Left ventricle myocardium inferior (tissue), 1 donor: Measurements from ENCODE around the gene NUDCD2. TPM values are rescaled to one million over a fixed set of nuclear protein-coding genes. Genes with fewer than 3 reads are reported as not detected.
"Not testable (repeated sequence)": the region's sequence is repeated elsewhere in the genome, so short reads cannot be mapped to it uniquely, and the experiment has no call there.

Source experiments
- DNase-seq: peaks from one replicate; pipeline ENCODE4 v3.0.0-alpha.2; 2020
- H3K27ac ChIP-seq: fragments of 200-600 bp; replicated peaks from 2 replicates; pipeline ENCODE4 v1.8.0; 2021
- H3K27me3 ChIP-seq: fragments of 200-600 bp; 2 replicates; pipeline ENCODE4 v1.8.0; 2021; ENCODE audit warnings: low read depth
- H3K36me3 ChIP-seq: fragments of 200-600 bp; 2 replicates; pipeline ENCODE4 v1.8.0; 2021
- H3K4me1 ChIP-seq: fragments of 200-600 bp; 2 replicates; pipeline ENCODE4 v1.8.0; 2021
- H3K4me3 ChIP-seq: fragments of 200-600 bp; 2 replicates; pipeline ENCODE4 v1.8.0; 2021; ENCODE audit warnings: mild to moderate bottlenecking, moderate library complexity
- H3K9me3 ChIP-seq: fragments of 200-600 bp; replicated peaks from 2 replicates; pipeline ENCODE4 v1.8.0; 2021
- intact Hi-C: fragments of 100-400 bp; cut with micrococcal nuclease; formaldehyde crosslinking; loops from one replicate; pipeline ENCODE4 v1.11.0; 2022
- total RNA-seq: library from RNA; stranded (reverse); fragmentation: NEBNext Ultra II Directional; extraction: Animal tissue kit (Norgen Biotek cat#: 25700); gene quantifications from one replicate; pipeline ENCODE4 v1.2.1, GENCODE V29; 2021
- TF ChIP-seq, protein P1 (sequence below): fragments of 200-600 bp; IDR thresholded peaks from 2 replicates; pipeline ENCODE4 v1.8.0; 2021; ENCODE audit warnings: antibody characterized with exemption, mild to moderate bottlenecking, borderline replicate concordance
- donor health status: DM: no; HTN: yes; CAD: no; lungs with severe emphysema.

NUDCD2 gene
- total RNA-seq, 1 donor from 2014 or later = 13.0 TPM

DNA sequence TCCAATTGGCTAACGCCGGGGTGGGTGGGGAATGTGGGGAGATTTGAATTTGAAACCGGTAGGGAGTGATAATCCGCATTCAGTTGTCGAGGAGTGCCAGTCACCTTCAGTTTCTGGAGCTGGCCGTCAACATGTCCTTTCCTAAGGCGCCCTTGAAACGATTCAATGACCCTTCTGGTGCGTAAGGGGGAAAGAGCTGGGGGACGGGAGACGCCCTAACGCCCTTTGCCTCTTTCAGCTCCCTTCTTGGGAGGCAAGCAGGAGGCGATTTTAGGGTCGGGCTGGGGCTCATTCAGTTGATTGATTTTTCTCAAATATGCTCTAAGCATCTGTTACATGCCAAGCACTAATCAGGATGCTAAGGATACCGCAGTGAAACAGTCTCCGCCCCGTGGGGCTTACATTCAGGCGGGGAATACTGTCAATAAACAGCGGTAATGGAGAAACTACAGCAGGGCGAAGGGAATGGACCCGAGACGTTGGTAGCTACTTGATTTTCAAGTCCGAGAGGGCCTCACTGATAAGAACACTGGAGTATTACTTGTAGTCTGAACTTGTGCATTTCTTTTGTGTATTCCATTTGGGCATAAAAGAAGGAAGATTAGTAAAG, 765 bp upstream of the NUDCD2 start, which contains the start of gene HMMR:
HMMR (plus strand) TSS at position 71 of the 610 bp plus-strand sequence; CDS start at position 132, 61 bp downstream.
- TF ChIP-seq, protein P1, sequence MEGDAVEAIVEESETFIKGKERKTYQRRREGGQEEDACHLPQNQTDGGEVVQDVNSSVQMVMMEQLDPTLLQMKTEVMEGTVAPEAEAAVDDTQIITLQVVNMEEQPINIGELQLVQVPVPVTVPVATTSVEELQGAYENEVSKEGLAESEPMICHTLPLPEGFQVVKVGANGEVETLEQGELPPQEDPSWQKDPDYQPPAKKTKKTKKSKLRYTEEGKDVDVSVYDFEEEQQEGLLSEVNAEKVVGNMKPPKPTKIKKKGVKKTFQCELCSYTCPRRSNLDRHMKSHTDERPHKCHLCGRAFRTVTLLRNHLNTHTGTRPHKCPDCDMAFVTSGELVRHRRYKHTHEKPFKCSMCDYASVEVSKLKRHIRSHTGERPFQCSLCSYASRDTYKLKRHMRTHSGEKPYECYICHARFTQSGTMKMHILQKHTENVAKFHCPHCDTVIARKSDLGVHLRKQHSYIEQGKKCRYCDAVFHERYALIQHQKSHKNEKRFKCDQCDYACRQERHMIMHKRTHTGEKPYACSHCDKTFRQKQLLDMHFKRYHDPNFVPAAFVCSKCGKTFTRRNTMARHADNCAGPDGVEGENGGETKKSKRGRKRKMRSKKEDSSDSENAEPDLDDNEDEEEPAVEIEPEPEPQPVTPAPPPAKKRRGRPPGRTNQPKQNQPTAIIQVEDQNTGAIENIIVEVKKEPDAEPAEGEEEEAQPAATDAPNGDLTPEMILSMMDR = no peak
- peaks cover 8% of the 10 kb centered on the region for H3K36me3 ChIP-seq
- DNase-seq = no peak
- H3K9me3 ChIP-seq = no peaks in the 10 kb centered on the region
- peaks cover 40% of the 10 kb centered on the region for H3K4me1 ChIP-seq
- H3K4me3 ChIP-seq = peak within 1 kb of the TSS; percentile 89
- intact Hi-C loops = no loop called here
- H3K27me3 ChIP-seq = no peaks in the 10 kb centered on the region
- peak within 1 kb of the TSS; percentile 98 for H3K27ac ChIP-seq

DNA sequence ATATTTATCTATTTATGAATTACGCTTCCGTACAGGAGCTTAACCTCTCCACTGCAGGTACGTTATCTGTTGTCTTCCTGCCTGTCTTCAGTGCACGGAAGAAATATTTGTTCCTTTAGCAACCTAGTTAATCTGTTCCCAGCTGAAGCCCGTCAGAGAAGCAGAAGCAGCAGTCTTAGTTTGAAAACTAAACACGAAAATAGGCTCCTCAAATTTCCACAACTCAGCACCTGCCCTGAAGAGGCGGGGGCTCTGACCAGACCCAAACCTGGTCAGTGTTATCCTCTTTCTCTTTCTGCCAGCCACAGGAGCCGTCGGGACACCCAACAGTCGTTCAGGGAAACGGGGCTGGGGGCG, 462 bp downstream of the NUDCD2 start:
- Histone ChIP-seq H3K36me3 (peaks cover 17% of the 10 kb centered on the region), H3K4me1 (peaks cover 40% of the 10 kb centered on the region), H3K27me3 (no peaks in the 10 kb centered on the region), H3K4me3 (peak overlapping the region; percentile 89), H3K9me3 (no peaks in the 10 kb centered on the region), H3K27ac (peak overlapping the region; percentile 98)
- TF ChIP-seq, protein P1 = no peak
- DNase-seq = no peak
- intact Hi-C loops = no loop called here

GRCh38 chr5:163458778-163459385, 1.0 kb downstream of the NUDCD2 start:
- peak overlapping the region; percentile 98 for H3K27ac ChIP-seq
- TF ChIP-seq, protein P1 = no peak
- no peaks in the 10 kb centered on the region for H3K9me3 ChIP-seq
- peaks cover 22% of the 10 kb centered on the region for H3K36me3 ChIP-seq
- intact Hi-C loops = no loop called here
- H3K4me1 ChIP-seq = peaks cover 40% of the 10 kb centered on the region
- DNase-seq = no peak
- no peaks in the 10 kb centered on the region for H3K27me3 ChIP-seq
- H3K4me3 ChIP-seq = peak overlapping the region; percentile 89

- Histone ChIP-seq H3K27me3 (no peaks in the 10 kb centered on the region), H3K36me3 (peaks cover 38% of the 10 kb centered on the region), H3K27ac (no peak overlapping the region), H3K4me1 (peaks cover 39% of the 10 kb centered on the region), H3K4me3 (no peak overlapping the region), H3K9me3 (no peaks in the 10 kb centered on the region)
- DNase-seq = no peak
- intact Hi-C loops = no loop called here
- TF ChIP-seq, protein P1 = no peak
Observed at GRCh38 chr5:163456840-163457239, 3.1 kb downstream of the NUDCD2 start.

- Histone ChIP-seq H3K27me3 (no peaks in the 10 kb centered on the region), H3K4me3 (no peak overlapping the region), H3K4me1 (peaks cover 31% of the 10 kb centered on the region), H3K9me3 (no peaks in the 10 kb centered on the region), H3K27ac (no peak overlapping the region), H3K36me3 (peaks cover 45% of the 10 kb centered on the region)
- intact Hi-C loops = no loop called here
- TF ChIP-seq, protein P1 = no peak
- DNase-seq = no peak
Observed at GRCh38 chr5:163456029-163456589, 3.8 kb downstream of the NUDCD2 start.

DNA sequence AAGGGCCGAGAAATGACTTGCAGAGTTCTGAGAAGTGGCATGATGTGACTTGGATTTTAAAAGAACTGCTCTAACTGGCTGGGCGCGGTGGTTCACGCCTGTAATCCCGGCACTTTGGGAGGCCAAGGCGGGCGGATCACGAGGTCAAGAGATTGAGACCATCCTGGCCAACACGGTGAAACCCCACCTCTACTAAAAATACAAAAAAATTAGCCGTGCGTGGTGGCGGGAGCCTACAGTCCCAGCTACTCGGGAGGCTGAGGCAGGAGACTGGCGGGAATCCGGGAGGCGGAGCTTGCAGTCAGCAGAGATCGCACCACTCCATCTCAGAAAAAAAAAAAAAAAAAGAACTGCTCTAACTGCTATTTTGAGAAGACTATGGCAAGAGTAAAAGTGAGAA, 4.5 kb downstream of the NUDCD2 start:
- peaks cover 51% of the 10 kb centered on the region for H3K36me3 ChIP-seq
- H3K4me3 ChIP-seq, H3K27ac ChIP-seq, H3K27me3 ChIP-seq, H3K9me3 ChIP-seq, DNase-seq, intact Hi-C loops: not testable (repeated sequence)
- peaks cover 25% of the 10 kb centered on the region for H3K4me1 ChIP-seq
